Measurements from ENCODE around the gene CAMK2N1. TPM values are rescaled to one million over a fixed set of nuclear protein-coding genes. Genes with fewer than 3 reads are reported as not detected.

CAMK2N1 gene
- polyA plus RNA-seq, 3 donors = not detected

- Mint-ChIP-seq H3K27ac (no peak overlapping the region), H3K27me3 (ENCODE audit: low read depth in 3 of 3) (peaks cover 11 to 20% (median 12%) of the 10 kb centered on the region in 3 donors), H3K4me1 (peaks cover 1% of the 10 kb centered on the region), H3K36me3 (no peaks in the 10 kb centered on the region), H3K4me3 (no peak overlapping the region), H3K9me3 (peaks cover 0 to 5% (median 4%) of the 10 kb centered on the region in 7 donors)
- Histone ChIP-seq H3K79me2 (ENCODE audit: insufficient read depth, low read length) (no peaks in the 10 kb centered on the region), H2AFZ (ENCODE audit: insufficient read depth, low read depth, low read length, poor library complexity, severe bottlenecking) (no peak overlapping the region), H3K9me3 (replicated peaks in 1 of 2; ENCODE audit: control insufficient read depth in 1 of 2, insufficient read depth in 1 of 2, low read length in 2 of 2) (no peaks in the 10 kb centered on the region), H3K4me2 (replicated peaks; ENCODE audit: extremely low read depth, low read length, poor library complexity, severe bottlenecking) (no peak overlapping the region), H3K9ac (ENCODE audit: insufficient read depth, low read length, poor library complexity, severe bottlenecking) (no peak overlapping the region), H3K4me1 (ENCODE audit: control insufficient read depth in 1 of 2, insufficient read depth in 2 of 2, low read length in 2 of 2) (no peaks in the 10 kb centered on the region), H3K36me3 (replicated peaks in 1 of 2; ENCODE audit: control insufficient read depth in 1 of 2, insufficient read depth in 2 of 2, low read length in 2 of 2) (no peaks in the 10 kb centered on the region), H3K27me3 (ENCODE audit: control insufficient read depth in 2 of 2, insufficient read depth in 2 of 2, low read length in 2 of 2) (no peaks in the 10 kb centered on the region), H4K20me1 (ENCODE audit: insufficient read depth, low read length) (no peaks in the 10 kb centered on the region), H3K27ac (ENCODE audit: low read depth in 1 of 2, low read length in 2 of 2) (no peak overlapping the region), H3K4me3 (replicated peaks in 1 of 3; ENCODE audit: low read depth in 2 of 3, low read length in 3 of 3) (no peak overlapping the region)
- TF ChIP-seq CTCF (IDR thresholded peaks at IDR 0.05) = no peak
- no peak for DNase-seq
- intact Hi-C loops (cut with micrococcal nuclease) = no loop called here
- no CpG with 5 or more reads among the region's 2 CpGs for WGBS (ENCODE audit: insufficient coverage)
Observed at GRCh38 chr1:20437640-20438039, 48.4 kb downstream of the CAMK2N1 start.

GRCh38 chr1:20432891-20433290 lies 53.1 kb downstream of the CAMK2N1 start:
- H3K79me2 ChIP-seq (ENCODE audit: insufficient read depth, low read length) = no peaks in the 10 kb centered on the region
- no peaks in the 10 kb centered on the region for H3K36me3 Mint-ChIP-seq

More at GRCh38 chr1:20432891-20433290, 53.1 kb downstream of the CAMK2N1 start:
- TF ChIP-seq CTCF (IDR thresholded peaks at IDR 0.05) = no peak
- DNase-seq = no peak
- 77% methylated on average over 4 of the region's 4 CpGs for WGBS (ENCODE audit: insufficient coverage)
- Histone ChIP-seq H3K4me1 (ENCODE audit: control insufficient read depth in 1 of 2, insufficient read depth in 2 of 2, low read length in 2 of 2) (no peaks in the 10 kb centered on the region), H4K20me1 (ENCODE audit: insufficient read depth, low read length) (no peaks in the 10 kb centered on the region), H3K27ac (ENCODE audit: low read depth in 1 of 2, low read length in 2 of 2) (no peak overlapping the region), H3K4me3 (replicated peaks in 1 of 3; ENCODE audit: low read depth in 2 of 3, low read length in 3 of 3) (no peak overlapping the region), H2AFZ (ENCODE audit: insufficient read depth, low read depth, low read length, poor library complexity, severe bottlenecking) (no peak overlapping the region), H3K9me3 (replicated peaks in 1 of 2; ENCODE audit: control insufficient read depth in 1 of 2, insufficient read depth in 1 of 2, low read length in 2 of 2) (no peaks in the 10 kb centered on the region), H3K36me3 (replicated peaks in 1 of 2; ENCODE audit: control insufficient read depth in 1 of 2, insufficient read depth in 2 of 2, low read length in 2 of 2) (no peaks in the 10 kb centered on the region), H3K4me2 (replicated peaks; ENCODE audit: extremely low read depth, low read length, poor library complexity, severe bottlenecking) (no peak overlapping the region), H3K9ac (ENCODE audit: insufficient read depth, low read length, poor library complexity, severe bottlenecking) (no peak overlapping the region), H3K27me3 (ENCODE audit: control insufficient read depth in 2 of 2, insufficient read depth in 2 of 2, low read length in 2 of 2) (peaks cover 0 to 10% of the 10 kb centered on the region in 2 donors)
- Mint-ChIP-seq H3K9me3 (peaks cover 0 to 4% (median 0%) of the 10 kb centered on the region in 7 donors), H3K27ac (no peak overlapping the region), H3K27me3 (ENCODE audit: low read depth in 3 of 3) (peaks cover 17 to 42% (median 25%) of the 10 kb centered on the region in 3 donors), H3K4me3 (no peak overlapping the region), H3K4me1 (peaks cover 1% of the 10 kb centered on the region)
- intact Hi-C loops (cut with micrococcal nuclease) = no loop called here

Other genes with a start within 250 kb of the CAMK2N1 start
- not detected for gene VWA5B1, start 195.3 kb downstream of the CAMK2N1 start, polyA plus RNA-seq
- 10 to 100 TPM in 2 of 3 donors, 1 to 10 TPM in 1; 7.2 to 28.1 (median 25.8) TPM for gene MUL1, start 21.9 kb upstream of the CAMK2N1 start, polyA plus RNA-seq
- not detected for gene FAM43B, start 66.4 kb upstream of the CAMK2N1 start, polyA plus RNA-seq
- 100 to 1,000 TPM; 113 to 348 (median 217) TPM for gene CDA, start 102.9 kb upstream of the CAMK2N1 start, polyA plus RNA-seq
- gene PINK1, start 147.2 kb upstream of the CAMK2N1 start, polyA plus RNA-seq = 10 to 100 TPM; 21.6 to 32.7 (median 24.0) TPM
- 100 to 1,000 TPM; 125 to 245 (median 241) TPM for gene DDOST, start 175.2 kb upstream of the CAMK2N1 start, polyA plus RNA-seq
- gene KIF17, start 231.8 kb upstream of the CAMK2N1 start, polyA plus RNA-seq = under 1 TPM in 1 of 3 donors, not detected in 2; 0.16 TPM
- gene SH2D5, start 246.5 kb upstream of the CAMK2N1 start, polyA plus RNA-seq = not detected

All from CD14-positive monocyte (primary cell).